HG03039 (cell line): ENCODE results near the gene B4GALT5.

Experiments
- ATAC-seq: cut with Tn5 transposase; IDR thresholded peaks from one replicate; pipeline ENCODE4 v1.9.1; 2021; ENCODE audit warnings: mild to moderate bottlenecking, moderate library complexity; ENCODE audit not compliant: unreplicated experiment

The B4GALT5 gene

DNA sequence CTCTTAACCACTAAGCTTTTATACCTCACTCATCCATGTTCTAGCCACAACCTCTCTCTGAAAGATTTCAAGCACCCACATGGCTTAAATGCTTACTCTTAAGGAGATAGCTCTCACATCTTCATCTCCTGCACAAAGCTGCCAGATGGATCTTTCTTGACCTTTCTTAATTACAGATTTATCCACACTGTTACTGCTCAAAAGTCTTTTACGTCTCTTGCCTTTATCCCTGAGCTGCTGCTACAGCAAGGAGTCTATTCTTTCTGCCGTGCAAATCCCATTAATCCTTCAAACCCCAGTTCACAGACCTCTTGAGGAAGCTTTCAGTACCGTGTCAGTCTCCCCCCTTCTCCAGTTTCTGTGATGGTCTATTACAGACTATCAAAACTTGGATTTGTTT, 54.6 kb downstream of the B4GALT5 start:
- ATAC-seq: no peak

DNA sequence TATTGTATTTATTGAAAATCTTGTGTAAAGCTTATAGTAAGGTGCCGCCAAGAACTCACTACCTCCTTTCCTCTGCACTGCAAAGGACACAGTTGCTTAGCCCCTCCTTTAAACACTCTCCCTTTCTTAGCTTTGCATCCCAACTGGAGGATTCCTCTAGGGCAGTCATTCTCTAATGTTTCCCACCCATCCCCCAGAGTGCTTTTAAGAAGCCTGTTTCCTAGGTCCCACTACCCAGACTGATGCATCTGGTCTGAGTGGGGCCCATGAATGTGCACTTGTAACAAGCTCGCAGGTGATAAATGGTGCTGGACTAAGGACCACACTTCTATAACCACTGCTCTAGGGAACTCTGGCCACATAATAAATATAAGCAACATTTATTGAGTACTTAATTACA, 55.2 kb downstream of the B4GALT5 start:
- ATAC-seq: no peak

DNA sequence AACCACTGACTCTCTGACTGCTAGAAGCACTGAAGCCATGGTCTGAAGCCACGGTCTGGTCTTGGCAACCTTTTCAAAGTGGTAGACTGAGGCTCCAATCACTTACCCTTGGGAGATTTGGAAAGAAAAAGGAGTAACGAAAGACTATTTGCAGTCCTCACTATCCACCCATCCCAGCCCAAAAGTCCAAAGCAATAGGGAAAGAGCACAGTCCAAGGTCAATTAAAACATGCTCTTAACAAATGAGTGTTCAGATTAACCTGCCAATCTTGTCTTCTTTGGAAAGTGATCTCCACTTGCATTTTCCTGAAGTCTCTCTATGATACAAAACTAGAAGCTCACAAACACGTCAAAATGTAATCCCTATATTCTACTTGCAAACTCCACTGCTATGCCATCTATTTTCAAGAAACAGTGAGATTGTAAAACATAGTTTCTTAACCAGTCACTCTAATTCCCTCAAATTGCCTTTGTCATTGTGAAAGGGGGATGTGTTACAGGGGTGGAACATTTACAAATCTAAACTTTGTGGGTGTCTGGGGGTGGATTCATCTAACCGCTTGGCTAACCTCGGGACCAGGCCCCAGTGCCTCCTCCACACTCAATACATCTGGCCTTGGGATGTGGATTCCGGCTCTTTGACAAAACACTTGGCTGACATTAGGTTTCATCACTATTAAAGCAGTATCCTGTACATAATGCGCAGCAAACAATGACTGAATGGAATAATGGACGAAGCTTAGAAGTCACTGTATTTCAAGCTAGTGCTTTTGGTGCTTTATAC, 56.4 kb downstream of the B4GALT5 start:
- ATAC-seq: no peak

DNA sequence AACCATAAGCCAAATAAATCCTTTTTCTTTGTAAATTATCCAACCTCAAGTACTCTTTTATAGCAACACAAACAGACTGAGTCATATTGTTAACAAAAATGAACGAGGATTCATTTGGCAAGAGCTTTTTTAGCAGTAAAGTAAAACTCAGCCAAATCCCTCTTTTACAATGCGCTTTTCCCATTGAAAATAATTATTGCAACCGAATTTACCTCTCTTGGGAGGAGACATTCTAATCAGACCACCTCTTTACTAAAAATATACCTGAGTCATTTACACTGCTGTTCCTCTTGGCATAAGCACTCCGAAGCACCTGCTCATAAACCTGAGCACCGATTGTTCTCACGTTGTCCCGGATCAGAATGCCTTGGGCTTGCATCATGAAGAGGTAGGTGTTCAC, 57.4 kb downstream of the B4GALT5 start:
- no peak for ATAC-seq

DNA sequence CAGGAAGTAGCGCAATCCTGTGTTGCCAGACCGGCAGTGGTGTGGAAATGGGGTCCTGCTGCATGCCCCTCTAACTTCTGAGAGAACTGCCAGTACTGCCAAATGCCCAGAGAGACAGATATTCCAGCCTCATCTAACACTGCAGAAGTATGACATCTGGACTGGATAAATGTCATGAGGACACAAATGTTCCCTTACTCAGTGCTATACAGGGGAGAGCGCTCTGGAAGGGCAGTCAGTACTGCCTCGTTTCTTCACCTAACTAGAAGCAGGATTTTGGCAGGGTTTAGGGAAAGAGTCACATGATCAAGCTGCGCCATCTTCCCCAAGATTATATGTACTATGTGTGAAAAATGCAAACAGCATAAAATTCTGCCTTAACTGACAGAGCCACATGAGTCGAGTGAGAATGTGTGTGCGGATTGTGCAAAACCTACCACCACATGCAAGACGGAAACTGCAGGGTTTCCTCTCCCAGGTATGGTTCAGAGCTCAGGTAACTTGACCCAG, 59.7 kb downstream of the B4GALT5 start:
- ATAC-seq: no peak

DNA sequence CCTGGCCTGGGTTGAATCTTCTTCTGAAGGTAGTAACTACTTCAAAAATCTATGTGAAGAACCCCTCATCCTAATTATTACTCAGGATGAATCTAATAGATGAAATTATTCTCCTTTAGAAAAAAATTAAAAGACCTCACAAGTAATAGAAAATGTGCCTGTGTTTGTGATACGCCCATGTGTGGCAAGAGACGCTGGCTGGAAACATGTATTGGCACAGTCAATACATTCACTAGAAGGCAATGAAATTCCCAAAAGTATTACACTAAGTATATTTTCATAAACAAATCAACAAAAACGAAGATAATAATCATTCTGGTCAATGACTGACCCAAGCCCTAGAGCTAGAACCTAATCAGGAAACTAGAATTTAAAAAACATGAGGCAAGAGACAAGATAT, 64.0 kb downstream of the B4GALT5 start:
- ATAC-seq: no peak

DNA sequence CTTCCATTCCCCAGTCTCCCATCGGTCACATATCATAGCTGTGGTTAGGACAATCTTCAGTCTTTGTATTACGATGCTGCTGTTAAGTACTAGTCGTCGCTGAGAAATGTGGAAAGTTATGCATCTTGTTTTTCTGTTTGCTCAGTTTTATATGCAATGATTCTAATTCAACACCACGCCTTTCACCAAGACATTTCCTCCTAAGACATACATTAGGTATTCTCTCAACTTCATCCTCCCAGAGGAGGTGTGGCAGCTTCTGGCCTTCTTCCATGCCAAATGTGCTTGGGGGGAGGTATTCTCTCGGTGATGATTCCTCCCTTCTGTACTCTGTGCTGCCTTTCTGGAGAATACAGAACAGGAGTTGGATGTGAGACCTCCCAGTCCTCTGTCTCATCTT, 66.1 kb downstream of the B4GALT5 start:
- ATAC-seq: no peak

DNA sequence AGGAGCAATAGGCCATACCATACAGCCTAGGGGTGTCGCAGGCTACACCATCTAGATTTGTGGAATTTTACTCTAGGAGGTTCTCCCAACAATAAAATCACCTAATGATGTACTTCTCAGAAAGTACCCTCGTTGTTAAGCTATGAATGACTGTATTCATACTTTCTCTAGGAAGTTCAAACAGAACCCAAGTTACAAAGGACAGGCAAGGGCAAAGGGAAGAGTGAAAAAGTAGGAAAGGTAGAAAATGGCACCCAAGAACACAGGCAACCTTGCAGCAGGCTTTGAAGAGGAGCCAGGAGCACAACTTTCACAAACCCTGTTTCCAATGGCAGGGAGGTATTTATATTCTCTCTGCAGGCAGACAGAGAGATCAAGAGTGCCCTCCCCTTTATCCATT, 67.2 kb downstream of the B4GALT5 start:
- ATAC-seq: no peak

DNA sequence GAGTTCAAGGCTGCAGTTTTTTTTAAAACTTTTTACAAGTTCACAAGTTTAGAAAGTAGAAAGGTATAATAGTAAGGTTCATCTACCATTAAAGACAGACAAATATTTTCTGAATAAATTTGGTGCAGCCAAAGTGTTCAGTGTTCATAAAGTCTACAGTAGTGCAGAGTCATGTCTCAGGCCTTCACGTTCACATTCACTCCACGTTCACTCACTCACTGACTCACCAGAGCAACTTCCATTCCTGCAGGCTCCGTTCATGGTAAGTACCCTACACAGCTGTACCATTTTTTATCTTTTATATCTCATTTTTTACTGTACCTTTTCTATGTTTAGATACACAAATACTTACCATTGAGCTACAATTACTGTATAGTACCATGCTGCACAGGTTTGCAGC, 67.6 kb downstream of the B4GALT5 start:
- ATAC-seq: no peak

DNA sequence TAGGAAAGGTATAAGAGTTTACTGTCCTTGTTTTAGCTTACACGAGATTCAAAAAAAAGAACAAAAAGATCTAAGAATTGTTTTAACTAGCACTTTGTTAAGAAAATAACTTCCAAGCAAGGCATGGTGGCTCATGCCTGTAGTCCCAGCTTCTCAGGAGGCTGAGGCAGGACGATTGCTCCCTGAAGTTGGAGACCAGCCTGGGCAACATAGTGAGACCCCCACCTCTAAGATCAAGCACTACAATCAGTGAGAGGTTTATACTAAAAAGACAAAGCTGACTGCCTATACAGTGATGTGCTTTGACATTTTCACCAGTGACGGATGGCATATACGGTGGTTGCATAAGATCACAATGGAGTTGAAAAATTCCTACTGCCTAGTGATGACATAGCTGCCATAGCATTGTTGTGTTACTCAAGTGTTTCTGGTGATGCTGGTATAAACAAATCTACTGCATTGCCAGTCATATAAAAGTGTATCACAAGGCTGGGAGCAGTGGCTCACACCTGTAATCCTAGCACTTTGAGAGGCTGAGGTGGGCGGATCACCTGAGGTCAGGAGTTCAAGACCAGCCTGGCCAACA, 68.6 kb downstream of the B4GALT5 start:
- ATAC-seq: no peak

DNA sequence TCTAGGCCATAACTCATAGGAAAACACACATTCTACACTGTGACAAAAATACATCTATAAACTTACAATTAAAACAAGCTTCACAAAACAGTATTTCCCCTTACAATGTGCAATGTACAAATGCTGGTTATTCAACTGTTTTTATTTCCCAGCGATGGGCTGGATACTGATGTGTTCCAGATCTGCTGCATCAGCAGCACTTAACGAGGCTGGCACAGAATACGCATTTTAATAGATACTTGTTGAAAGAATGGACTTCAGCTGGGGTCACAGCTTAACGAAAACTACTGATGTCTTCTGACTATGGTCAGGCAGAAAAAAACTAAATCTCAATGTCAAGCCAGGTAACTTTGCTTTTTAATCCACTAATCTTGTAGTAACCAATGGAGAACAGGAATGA, 70.9 kb downstream of the B4GALT5 start:
- no peak for ATAC-seq

DNA sequence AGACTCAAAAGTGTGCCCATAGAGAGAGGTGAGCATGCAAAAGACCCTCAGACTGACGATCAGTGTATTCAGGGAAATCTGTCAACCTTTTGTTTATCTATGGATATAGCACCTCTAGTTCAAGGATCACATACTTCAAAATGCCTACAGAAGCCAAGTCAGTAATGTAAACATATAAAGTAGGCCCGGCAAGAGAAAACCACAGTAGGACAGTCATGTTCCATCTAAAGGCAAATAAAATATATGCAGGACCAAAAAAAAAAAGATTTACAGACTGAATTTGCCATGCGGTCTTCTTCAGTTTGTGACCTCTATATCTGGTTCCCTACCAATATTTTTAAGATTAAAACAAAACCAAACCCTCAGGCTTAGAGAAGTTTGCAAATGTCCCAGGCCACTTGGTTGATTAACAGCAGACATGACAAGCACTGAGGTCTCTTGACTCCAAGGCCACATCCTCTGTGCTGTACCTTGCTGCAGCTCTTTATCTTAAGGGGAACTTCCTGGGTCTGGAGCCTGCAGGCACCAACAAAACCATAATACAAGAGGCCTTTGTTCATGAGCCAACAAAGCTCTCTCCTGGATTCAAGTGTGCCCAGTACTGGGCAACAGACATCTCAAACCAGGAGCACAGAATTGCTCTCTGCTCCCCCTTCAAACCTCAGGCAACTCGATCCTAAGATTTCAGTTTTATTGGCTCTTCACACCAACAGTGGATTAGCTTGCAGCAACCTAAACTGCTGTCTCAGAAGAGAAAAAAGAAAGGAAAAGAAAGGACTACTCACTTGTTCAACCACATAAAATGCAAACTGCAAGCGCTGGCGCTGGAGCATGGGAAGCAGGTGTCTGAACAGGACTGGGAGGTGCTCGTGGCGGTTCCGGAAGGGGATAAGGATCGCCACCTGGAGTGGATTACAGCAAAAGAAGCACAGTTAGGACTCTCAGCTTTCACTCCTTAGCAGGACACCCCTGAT, 71.7 kb downstream of the B4GALT5 start:
- no peak for ATAC-seq

DNA sequence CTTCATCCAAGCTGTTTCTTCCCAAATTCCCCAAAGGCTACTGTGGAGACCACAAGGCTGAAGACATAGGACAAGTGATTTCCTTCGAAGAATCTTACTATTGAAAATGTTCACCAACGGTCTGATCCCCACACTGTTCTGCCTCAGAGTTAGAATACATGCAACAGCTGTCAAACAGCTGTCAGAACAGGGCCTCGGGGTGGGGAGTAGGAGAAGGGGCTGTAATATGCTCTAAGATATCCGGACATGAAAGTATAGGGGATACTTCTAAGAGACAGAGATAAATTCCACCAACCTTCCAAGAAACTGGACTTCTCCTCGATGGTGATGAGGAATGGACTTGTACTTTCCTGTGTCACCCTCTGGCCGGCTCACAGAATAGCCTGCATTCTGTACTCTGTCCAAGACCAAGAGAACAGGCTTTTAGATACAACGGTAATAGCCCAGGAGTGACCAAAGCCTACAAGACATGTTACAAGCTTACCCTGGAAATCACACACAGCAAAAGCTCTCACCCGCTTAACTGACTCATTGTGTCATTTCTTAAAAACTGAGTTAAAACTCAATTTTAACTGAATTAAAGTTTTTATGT, 76.5 kb downstream of the B4GALT5 start:
- no peak for ATAC-seq

DNA sequence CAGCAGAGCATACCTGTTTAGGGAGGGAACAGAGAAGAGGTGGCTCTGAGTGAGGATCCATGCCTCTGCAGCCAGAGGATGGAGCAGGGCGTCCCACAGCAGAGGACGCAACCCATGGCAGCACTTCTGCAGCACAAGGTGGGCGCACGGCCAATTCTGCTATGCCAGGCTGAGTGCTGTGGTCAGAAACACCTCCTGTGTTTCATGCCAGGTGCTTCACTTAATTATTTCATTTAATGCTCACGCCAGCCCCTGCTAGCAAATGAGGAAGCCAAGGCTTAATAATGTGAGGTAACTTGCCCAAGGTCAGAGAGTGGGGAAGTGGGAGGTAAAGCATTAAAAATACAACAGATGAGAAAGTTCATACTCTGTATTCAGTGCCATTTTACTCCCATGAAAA, 77.2 kb downstream of the B4GALT5 start:
- no peak for ATAC-seq

DNA sequence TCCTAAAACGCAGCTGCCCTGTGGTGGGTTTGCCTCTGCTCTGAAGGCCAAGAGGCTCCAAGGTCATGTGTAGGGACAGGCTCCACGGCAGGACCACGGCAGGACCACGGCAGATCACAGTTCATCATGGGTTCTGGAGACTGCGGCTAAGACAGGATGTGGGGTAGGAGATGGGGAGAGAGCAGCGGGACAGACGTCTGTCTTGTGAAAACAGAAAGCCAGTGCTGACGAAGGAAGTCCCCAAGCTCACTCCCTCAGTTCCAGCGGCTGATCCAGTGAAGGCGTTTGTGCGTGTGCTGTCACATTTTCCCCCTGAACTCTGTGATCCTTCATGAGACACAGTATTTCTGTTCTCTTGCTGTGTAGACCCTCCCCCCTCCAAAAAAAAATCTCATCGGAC, 77.8 kb downstream of the B4GALT5 start:
- no peak for ATAC-seq

DNA sequence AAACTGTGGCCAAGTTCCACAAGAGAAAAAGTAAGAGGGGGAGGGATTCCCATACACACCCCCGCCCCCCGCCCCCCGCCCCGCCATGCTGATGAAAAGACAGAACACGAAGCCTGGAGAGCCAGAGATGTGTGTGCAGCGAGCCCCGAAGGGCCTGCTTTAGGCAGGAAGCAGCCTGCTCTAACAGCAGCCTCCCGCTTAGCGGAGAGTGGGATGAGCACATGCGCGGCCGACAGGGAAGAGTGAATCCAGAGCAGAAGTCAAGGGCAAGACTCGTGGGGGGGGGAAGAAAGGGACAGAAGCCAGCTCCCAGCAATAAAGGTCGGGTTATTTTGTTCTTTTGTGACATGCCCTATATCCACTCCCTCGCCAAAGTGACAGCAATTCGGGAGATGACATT, 78.5 kb downstream of the B4GALT5 start:
- no peak for ATAC-seq

DNA sequence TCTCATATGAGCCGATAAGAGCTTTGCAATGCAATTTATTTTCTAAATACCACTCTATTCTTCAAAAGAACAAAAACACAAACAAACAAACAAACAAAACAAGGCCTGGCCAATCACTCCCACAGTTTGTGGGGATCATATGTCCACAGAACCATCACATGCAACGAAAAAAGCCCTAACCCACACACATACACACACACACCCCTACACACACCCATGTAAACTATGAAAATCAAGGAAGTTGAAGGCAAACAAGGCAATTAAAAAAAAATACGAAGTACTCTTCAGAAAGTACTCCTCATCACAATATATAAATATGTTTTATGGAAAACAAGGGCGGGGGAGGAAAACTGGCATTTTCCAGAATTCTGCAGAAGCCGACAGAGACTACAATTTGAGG, 79.6 kb downstream of the B4GALT5 start:
- ATAC-seq: no peak

DNA sequence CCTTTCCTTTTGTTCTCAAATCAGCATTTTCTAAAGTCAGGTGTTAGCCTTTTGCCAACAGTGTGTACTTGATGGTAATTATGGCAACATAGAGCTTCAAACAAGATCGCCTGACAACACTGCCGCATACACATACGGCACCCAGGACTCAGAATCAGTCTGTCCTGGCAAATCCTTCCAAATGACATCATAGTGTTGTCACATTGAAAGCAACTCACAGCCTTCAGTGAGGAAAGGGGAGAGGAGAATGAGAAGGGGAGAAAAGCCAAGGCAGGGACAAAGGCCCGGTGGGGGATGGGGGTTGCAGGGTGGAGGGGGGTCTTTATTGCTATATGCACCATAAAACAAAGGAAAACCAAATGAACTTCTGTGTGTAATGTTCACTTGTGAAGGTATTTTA, 80.0 kb downstream of the B4GALT5 start:
- ATAC-seq: no peak

DNA sequence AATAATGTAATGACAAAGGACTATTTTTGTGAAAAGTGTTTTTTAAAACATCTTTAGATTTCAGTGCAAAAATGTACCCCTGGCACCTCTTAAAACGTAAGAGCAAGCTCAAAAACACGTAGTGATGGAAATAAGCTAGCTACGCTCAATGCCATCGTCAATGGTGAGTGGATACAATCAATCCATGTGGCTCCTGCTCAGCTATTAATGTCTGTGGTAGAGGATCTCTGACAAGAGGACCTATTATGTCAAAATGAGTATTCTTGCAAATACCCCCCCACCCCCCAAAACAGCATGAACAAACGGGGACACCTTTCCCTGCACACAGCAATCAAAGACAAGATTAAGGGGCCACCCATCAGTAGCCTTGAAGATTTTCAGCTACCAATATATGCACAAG, 80.7 kb downstream of the B4GALT5 start:
- ATAC-seq: no peak

DNA sequence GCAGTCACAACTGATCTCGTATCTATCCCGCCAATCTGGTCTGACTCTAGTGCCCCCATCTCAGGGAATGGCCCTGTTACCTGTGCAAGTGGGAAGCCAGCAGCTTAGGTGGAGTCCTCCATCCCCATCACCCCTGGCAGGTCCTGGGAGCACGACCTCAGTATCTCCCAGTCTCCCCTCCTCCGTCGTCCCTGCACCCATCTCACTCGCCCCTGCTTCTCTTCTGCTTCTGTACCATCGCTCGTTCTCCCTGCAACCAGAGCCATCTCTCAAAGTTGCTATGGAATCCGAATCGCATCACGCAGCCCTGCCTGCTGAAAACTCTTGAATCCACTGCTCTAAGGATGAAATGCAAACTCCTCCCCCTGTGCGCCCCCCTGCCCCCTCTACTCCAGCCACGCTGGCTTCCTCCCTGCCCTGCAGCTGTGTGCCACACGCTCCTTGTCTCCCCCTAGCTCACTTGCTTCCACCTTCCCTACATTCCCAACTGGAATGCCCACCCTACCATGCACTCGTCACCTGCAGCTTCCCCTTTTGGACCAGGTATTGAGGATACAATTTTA, 81.7 kb downstream of the B4GALT5 start:
- ATAC-seq: no peak
